GM20431 (cell line): ENCODE data around the gene ZBED4.

Experiments
- in situ Hi-C: fragments of 300-500 bp; cut with MseI, MboI; formaldehyde crosslinking; loops from one replicate; pipeline ENCODE4 v1.15.0; 2020; ENCODE audit warnings: low sequenced_read_pairs; ENCODE audit not compliant: unreplicated experiment

The ZBED4 gene

GRCh38 chr22:49872347-49872746 is 18.7 kb downstream of the ZBED4 start:
- in situ Hi-C loops: no loop called here

- in situ Hi-C loops: no loop called here
These were observed 19.7 kb downstream of the ZBED4 start for GRCh38 chr22:49873228-49873940.

GRCh38 chr22:49877642-49878041 is 24.0 kb downstream of the ZBED4 start:
- in situ Hi-C loops: no loop called here

- in situ Hi-C loops: no loop called here
These were observed 24.6 kb downstream of the ZBED4 start for GRCh38 chr22:49878206-49878605.

GRCh38 chr22:49879871-49880270 is 26.2 kb downstream of the ZBED4 start:
- in situ Hi-C loops: no loop called here

- in situ Hi-C loops: no loop called here
These were observed 26.6 kb downstream of the ZBED4 start for GRCh38 chr22:49880281-49880680.

- in situ Hi-C loops: no loop called here
These were observed 28.2 kb downstream of the ZBED4 start for GRCh38 chr22:49881856-49882255.

- in situ Hi-C loops: no loop called here
These were observed 29.1 kb downstream of the ZBED4 start for GRCh38 chr22:49882519-49883293.

GRCh38 chr22:49883294-49883640 is 29.6 kb downstream of the ZBED4 start:
- in situ Hi-C loops: no loop called here

- in situ Hi-C loops: no loop called here
These were observed 30.4 kb downstream of the ZBED4 start for GRCh38 chr22:49884075-49884474.

- in situ Hi-C loops: no loop called here
These were observed 31.0 kb downstream of the ZBED4 start for GRCh38 chr22:49884503-49885260.

GRCh38 chr22:49885281-49885680 is 31.6 kb downstream of the ZBED4 start:
- in situ Hi-C loops: no loop called here

- in situ Hi-C loops: no loop called here
These were observed 32.2 kb downstream of the ZBED4 start for GRCh38 chr22:49885881-49886280.

- in situ Hi-C loops: no loop called here
These were observed 32.9 kb downstream of the ZBED4 start for GRCh38 chr22:49886346-49887063.

GRCh38 chr22:49887064-49887451 is 33.4 kb downstream of the ZBED4 start:
- in situ Hi-C loops: no loop called here

- in situ Hi-C loops: no loop called here
These were observed 34.1 kb downstream of the ZBED4 start for GRCh38 chr22:49887702-49888101.

- in situ Hi-C loops: no loop called here
These were observed 35.4 kb downstream of the ZBED4 start for GRCh38 chr22:49889071-49889470.

- in situ Hi-C loops: no loop called here
These were observed 38.7 kb downstream of the ZBED4 start for GRCh38 chr22:49892226-49892899.

- in situ Hi-C loops: no loop called here
These were observed 39.4 kb downstream of the ZBED4 start for GRCh38 chr22:49893025-49893424.
